GM12875 (cell line): Measurements from ENCODE around the gene ZNF511.

Source experiments
- H3K4me3 ChIP-seq: one replicate; pipeline ENCODE4 v1.5.1; 2011; ENCODE audit warnings: low read depth, low read length, control low read depth
- CTCF ChIP-seq: IDR thresholded peaks from 2 replicates; pipeline ENCODE4 v1.5.1; 2011; ENCODE audit warnings: low read depth, mild to moderate bottlenecking, control low read depth, inconsistent platforms, low read length, moderate library complexity, borderline replicate concordance; ENCODE audit not compliant: insufficient read depth

Gene ZNF511

GRCh38 chr10:133274751-133275683, 33.7 kb upstream of the ZNF511 start:
- peak overlapping the region; percentile 93 for H3K4me3 ChIP-seq

GRCh38 chr10:133275684-133276092, 33.0 kb upstream of the ZNF511 start:
- TF ChIP-seq CTCF = peak; percentile 72
- peak overlapping the region; percentile 93 for H3K4me3 ChIP-seq

More at GRCh38 chr10:133274751-133275683, 33.7 kb upstream of the ZNF511 start:
- 0 out of 2 replicates have a peak, but pooled peaks have one; percentile 6 for TF ChIP-seq CTCF

- no peak for TF ChIP-seq CTCF
- H3K4me3 ChIP-seq = peak overlapping the region; percentile 93
Observed at GRCh38 chr10:133276100-133276434, 32.6 kb upstream of the ZNF511 start.

GRCh38 chr10:133276435-133277201, 32.1 kb upstream of the ZNF511 start, which contains the start of gene ADAM8:
Gene ADAM8 (minus strand): TSS chr10:133276868. CDS start chr10:133276817, 51 bp downstream.
- 0 out of 2 replicates have a peak, but pooled peaks have one; percentile 5 for TF ChIP-seq CTCF
- peak within 1 kb of the TSS; percentile 93 for H3K4me3 ChIP-seq

- 0 out of 2 replicates have a peak, but pooled peaks have one; percentile 0 for TF ChIP-seq CTCF
- no peak overlapping the region for H3K4me3 ChIP-seq
Observed at GRCh38 chr10:133277277-133277992, 31.3 kb upstream of the ZNF511 start.

GRCh38 chr10:133277993-133278576, 30.6 kb upstream of the ZNF511 start:
- TF ChIP-seq CTCF = no peak
- H3K4me3 ChIP-seq = no peak overlapping the region
